GM13977 (cell line): ENCODE measurements around the gene RARRES2.
"Not testable (repeated sequence)": the region's sequence is repeated elsewhere in the genome, so short reads cannot be mapped to it uniquely, and the experiment has no call there.

ENCODE experiments used
- DNase-seq: peaks from one replicate; pipeline ENCODE4 v3.0.0; 2012; ENCODE audit warnings: low spot score
- in situ Hi-C: fragments of 300-500 bp; cut with MboI; formaldehyde crosslinking; loops from one replicate; pipeline ENCODE4 v1.12.0; 2022; ENCODE audit warnings: low sequenced_read_pairs, low pct_unique_long_range_greater_than_20kb, mixed read lengths, inconsistent platforms; ENCODE audit not compliant: unreplicated experiment

Gene RARRES2

DNA sequence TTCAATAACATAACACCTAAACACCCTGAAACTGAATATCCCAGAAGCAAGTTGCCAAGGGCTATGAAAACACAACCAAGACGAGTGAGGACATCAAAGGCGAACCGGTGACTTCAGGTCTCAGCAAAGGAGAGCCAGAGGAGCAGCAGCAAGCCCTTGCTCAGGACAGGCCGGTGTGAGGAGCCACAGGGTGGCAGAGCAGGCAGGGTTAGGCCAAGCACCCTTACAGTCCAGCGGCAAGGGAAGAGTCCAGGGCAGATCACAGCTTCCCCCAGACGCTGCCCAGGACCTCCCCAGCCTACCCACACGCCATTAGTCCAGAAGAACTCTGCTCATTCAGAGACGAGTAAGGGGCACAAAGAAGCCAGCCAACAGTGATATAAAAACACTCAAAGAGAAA lies 45.8 kb downstream of the RARRES2 start:
- DNase-seq, in situ Hi-C loops: not testable (repeated sequence)

DNA sequence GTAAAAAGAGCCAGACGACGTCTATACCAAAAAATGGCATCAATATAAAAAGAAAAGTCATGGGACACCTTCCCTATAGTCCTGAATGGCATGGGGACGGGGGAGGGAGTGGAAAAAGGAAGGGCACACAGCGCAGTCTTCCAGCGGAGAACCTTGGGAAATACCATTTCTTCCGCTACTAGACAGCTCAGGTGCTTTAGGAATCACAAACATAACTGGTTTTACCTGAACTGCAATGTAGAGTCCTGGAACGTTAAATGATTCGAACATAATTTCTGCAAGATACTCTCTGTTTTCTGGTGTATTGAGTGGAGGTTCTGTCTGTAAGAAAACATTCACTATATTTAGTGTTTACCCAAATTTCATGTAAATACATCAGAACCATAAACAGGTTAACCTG lies 46.4 kb downstream of the RARRES2 start:
- DNase-seq, in situ Hi-C loops: not testable (repeated sequence)

DNA sequence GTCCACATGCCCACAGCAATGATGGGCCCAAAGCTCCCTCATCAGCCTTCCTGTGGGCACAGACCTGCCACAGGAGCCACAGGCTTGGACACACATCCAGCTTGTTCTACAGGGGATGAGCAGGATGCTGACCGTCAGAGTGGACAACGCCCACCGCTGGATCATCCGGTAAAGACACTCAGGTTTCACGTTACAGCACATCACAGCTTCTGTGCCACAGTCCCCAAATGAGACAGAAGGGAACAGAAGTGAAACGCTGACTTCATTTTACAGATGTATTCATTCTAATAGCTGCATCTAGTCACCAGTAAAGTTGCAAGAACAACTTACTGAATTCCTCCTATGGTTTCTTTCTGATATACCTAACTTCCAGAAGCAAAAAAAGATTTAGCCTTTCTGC lies 51.1 kb downstream of the RARRES2 start:
- not testable (repeated sequence) for DNase-seq

DNA sequence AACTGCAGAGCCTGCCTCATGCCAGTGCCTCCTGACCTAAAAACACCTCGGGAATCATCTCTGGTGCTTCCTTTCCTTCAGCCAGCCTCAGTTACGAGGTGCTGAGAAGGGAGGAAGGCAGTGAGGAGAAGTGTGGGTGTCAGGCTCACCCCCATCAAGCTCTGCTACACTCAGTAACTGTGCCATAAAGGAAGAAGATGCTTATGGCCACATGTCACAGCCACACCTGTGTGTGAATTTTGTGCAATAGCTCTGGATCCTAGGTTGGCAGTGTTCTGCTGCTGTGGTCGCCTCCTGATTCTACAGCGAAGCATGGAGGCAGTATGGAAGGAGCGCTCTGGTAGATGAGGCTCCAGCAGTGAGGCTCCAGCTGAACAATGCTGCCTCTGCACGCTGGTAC lies 52.6 kb downstream of the RARRES2 start:
- in situ Hi-C loops, DNase-seq: not testable (repeated sequence)

More for the DNA sequence above, 51.1 kb downstream of the RARRES2 start:
- in situ Hi-C loops, result not testable (repeated sequence)
